Esophagus squamous epithelium (tissue), 4 donors: ENCODE results near the gene GCC2.

Experiments
- POLR2A ChIP-seq, 4 donors: fragments of 450-650 bp; IDR thresholded peaks; one replicate each; pipeline ENCODE4 v1.6.1; 2017; ENCODE audit warnings: antibody characterized with exemption in 4 of 4, mild to moderate bottlenecking in 4 of 4, moderate library complexity in 3 of 4
- TF ChIP-seq, protein P1 (sequence below), 6 experiments: fragments of 450-650 bp in 4 of 6; fragments of 200-600 bp in 2 of 6; sonication (generic) in 2 of 6; IDR thresholded peaks; one replicate each; pipeline ENCODE4 v1.5.1; 2016 to 2019; ENCODE audit warnings: antibody characterized with exemption in 6 of 6, mild to moderate bottlenecking in 4 of 6, moderate library complexity in 4 of 6

DNA sequence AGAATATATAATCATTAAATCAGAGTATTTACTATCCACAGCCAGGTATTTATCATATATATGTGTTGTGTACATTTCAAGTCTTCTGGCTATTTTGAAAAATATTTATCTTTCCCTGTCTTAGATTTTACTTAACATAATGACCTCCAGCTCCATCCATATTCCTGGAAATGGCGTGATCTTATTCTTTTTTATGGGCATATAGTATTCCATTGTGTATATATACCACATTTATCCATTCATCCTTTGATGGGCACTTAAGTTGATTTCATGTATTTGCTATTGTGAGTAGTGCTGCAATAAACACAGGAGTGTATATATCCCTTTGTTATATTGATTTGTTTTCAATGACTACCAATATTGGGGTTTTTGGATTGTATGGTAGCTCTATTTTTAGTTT is 6.6 kb downstream of the GCC2 start:
- TF ChIP-seq POLR2A (IDR thresholded peaks at IDR 0.05) = no peak
- TF ChIP-seq, protein P1, sequence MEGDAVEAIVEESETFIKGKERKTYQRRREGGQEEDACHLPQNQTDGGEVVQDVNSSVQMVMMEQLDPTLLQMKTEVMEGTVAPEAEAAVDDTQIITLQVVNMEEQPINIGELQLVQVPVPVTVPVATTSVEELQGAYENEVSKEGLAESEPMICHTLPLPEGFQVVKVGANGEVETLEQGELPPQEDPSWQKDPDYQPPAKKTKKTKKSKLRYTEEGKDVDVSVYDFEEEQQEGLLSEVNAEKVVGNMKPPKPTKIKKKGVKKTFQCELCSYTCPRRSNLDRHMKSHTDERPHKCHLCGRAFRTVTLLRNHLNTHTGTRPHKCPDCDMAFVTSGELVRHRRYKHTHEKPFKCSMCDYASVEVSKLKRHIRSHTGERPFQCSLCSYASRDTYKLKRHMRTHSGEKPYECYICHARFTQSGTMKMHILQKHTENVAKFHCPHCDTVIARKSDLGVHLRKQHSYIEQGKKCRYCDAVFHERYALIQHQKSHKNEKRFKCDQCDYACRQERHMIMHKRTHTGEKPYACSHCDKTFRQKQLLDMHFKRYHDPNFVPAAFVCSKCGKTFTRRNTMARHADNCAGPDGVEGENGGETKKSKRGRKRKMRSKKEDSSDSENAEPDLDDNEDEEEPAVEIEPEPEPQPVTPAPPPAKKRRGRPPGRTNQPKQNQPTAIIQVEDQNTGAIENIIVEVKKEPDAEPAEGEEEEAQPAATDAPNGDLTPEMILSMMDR (IDR thresholded peaks at IDR 0.05) = no peak
